GM18511 (cell line): ENCODE measurements around the gene FOXK2.
A peak's percentile ranks its signal among the peaks of the same experiment; 100 is the strongest.
"Not testable (repeated sequence)": the region's sequence is repeated elsewhere in the genome, so short reads cannot be mapped to it uniquely, and the experiment has no call there.

ENCODE experiments used
- ATAC-seq: cut with Tn5 transposase; IDR thresholded peaks from one replicate; pipeline ENCODE4 v1.9.1; 2021; ENCODE audit warnings: mild to moderate bottlenecking, moderate library complexity; ENCODE audit not compliant: unreplicated experiment

FOXK2 gene

DNA sequence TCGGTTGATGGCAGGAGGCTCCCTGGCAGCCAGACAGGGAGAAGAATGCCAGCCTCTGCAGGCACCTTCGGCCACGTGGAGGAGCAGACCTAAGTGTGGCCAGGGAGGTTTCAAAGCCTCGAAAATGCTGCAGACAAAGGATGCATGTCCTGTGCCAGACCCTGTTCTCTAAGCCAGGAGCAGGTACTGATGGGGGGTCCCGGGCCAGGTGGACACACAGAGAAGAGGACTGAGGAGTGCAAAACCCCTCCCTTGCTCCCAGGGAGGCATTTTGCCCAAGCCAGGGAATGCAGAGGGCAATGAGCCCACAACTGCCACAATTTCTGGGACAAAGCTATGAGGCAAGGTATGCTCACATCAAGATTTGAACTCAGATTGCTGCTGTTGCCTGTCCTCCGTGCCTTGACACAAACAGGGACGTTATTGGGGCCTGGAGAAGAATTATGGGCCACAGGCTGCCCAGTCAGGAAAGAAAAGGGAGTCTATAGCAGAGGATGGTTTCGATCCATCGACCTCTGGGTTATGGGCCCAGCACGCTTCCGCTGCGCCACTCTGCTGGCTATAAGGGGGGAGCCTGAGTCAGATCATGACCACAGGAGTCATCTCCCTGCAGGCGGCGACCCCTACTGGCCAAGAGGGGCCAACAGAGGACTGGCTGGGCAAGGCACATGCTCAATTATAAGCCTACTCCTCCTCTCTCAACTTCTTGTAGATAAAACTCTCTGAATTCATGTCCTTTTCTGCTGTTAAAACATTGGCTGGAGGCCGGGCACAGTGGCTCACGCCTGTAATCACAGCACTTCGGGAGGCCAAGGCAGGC lies 25.1 kb upstream of the FOXK2 start:
- peak; percentile 63 for ATAC-seq

- no peak for ATAC-seq
Observed at GRCh38 chr17:82495844-82496528, 23.5 kb upstream of the FOXK2 start.

GRCh38 chr17:82496529-82497434 lies 22.8 kb upstream of the FOXK2 start:
- ATAC-seq = peak; percentile 63

DNA sequence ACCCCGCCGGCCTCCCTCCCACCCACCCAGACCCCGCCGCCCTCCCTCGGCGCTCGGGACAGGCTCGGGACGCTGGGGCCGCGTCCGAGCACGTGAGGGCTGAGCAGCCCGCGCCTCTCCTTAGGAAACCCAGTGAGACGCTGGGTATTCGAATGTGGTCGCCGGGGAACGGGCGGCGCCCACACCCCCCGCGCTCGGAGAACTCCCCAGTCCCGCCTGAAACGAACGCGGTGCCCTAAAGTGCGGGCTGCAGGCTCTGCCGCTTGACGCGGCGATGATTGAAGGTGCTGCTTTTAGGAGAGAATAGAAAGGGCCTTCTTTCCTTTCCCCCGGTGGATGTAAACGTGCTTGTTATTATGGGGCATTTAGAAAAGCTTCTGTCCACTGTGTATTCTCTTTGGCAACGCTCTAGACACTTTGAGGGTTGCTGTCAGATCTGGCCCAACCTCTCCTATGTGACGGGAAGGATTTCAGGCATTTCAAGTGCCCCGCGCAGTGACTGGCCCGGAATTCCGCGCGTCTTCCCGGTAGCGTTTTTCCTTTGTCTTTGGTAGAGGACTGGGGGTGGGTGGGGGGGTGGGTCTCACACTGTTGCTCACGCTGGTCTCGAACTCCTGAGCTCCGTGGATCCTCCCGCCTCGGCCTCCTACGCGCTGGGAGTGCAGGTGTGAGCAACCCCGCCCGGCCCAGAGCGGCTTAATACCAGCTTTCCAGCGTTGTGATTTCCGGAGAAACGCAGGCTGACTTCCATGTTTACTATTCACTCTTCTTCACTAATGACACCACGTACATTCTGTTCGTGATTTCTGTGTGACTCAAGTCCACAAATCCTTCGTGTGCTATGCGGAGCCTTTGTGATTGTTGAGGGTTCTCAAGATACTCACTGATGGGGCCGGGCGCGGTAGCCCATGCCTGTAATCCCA lies 21.8 kb upstream of the FOXK2 start:
- peak; percentile 14 for ATAC-seq

- no peak for ATAC-seq
Observed at GRCh38 chr17:82502207-82502606, 17.3 kb upstream of the FOXK2 start.

- no peak for ATAC-seq
Observed at GRCh38 chr17:82503094-82503727, 16.3 kb upstream of the FOXK2 start.

DNA sequence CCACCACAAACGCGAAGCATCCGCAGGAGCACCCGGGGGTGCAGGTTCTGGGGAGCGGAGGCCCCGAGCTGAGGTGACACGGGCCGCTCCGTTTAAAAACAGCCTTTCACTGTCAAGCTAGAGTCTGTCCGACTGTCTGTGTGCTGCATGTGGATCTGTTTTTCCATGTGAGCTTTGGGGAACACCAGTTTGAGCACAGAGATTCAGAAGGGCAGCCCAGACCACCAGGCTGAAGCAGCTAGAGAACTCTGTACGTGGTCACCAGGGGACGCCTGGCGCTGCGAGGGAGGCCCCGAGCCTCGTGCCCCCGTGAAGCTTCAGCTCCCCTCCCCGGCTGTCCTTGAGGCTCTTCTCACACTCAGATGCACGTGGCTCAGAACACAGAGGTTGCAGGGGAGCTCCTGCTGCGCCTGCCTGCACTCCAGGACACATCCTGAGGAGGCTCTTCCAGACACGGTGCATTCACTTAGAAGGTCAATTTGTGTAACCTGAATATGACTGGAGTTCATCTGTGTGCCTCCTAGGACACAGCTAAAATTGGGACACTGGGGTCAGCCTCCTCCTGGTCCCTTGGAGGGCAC lies 15.7 kb upstream of the FOXK2 start:
- ATAC-seq = no peak

DNA sequence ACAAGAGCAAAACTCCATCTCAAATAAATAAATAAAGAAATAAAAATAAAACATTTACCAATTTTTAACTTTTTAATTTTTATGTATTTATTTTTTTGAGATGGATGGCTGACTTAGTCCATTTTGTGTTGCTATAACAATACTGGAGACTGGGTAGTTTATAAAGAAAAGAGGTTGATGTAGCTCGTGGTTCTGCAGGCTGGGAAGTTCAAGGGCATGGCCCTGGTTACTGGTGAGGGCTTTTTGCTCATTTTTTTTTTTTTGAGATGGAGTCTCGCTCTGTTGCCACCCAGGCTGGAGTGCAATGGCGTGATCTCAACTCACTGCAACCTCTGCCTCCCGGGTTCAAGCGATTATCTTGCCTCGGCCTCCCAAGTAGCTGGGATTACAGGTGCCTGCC lies 14.2 kb upstream of the FOXK2 start:
- no peak for ATAC-seq

DNA sequence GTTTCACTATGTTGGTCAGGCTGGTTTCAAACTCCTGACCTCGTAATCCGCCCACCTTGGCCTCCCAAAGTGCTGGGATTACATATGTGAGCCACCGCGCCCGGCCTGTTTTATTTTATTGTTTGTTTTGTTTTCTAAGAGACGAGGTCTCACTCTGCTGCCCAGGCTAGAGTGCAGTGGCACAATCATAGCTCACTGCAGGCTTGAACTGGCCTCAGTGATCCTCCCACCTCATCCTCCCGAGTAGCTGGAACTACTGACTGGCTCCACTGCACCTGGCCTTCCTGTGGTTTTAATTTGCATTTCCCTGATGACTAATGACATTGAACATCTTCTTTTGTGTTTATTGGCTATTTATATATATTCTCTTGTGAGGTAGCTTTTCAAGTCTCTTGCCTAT lies 13.1 kb upstream of the FOXK2 start:
- ATAC-seq = peak; percentile 81

- ATAC-seq = no peak
Observed at GRCh38 chr17:82507631-82508175, 11.8 kb upstream of the FOXK2 start.

- ATAC-seq = not testable (repeated sequence)
Observed at GRCh38 chr17:82511642-82512041, 7.9 kb upstream of the FOXK2 start.

DNA sequence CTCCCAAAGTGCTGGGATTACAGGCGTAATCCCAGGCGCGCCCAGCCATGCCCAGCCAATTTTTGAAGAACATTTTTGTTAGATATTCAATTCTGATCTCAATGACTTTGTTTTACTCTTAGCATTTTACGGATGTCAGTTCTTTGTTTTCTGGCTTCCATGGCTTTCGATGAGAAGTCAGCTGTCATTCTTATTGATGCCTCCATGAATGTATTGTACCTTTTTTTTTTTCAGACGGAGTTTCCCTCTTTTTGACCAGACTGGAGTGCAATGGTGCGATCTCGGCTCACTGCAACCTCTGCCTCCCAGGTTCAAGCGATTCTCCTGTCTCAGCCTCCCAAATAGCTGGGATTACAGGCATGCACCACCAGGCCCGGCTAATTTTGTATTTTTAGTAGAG lies 5.7 kb upstream of the FOXK2 start:
- not testable (repeated sequence) for ATAC-seq

- ATAC-seq = no peak
Observed at GRCh38 chr17:82517230-82517865, 2.2 kb upstream of the FOXK2 start.

DNA sequence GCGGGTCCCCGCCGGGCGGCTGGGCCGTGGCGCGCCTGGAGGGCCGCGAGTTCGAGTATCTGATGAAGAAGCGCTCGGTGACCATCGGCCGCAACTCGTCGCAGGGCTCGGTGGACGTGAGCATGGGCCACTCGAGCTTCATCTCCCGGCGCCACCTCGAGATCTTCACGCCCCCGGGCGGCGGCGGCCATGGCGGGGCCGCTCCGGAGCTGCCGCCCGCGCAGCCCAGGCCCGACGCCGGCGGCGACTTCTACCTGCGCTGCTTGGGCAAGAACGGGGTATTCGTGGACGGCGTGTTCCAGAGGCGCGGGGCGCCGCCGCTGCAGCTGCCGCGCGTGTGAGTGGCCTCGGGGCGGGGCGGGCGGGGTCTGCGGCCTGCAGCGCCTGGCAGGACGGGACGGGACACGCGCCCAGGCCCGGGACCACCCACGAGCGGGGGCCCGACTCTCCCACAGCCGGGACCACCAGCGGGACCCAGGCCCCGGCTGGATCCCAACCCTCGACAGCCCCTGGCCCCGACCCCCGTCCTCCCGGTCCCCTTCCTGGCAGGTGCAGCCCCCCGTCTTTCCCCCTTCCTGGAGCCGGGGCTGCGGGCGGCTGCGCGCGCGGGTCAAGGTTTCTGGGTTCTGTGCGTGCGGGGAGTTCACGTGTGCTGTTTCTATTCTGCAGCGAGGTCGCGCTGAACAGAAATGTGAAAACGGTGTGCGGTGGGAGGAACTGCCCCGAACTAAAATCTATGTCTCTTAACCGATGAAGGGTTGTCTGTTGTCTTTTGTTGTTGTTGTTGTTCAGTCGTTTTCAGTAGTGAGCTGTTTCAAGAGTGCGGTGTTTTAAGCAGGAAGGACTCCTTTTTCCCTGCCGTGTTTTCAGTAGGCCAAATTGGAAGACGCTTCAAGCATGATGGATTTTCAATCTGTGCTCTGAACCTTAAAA lies 705 bp downstream of the FOXK2 start:
- peak; percentile 15 for ATAC-seq

DNA sequence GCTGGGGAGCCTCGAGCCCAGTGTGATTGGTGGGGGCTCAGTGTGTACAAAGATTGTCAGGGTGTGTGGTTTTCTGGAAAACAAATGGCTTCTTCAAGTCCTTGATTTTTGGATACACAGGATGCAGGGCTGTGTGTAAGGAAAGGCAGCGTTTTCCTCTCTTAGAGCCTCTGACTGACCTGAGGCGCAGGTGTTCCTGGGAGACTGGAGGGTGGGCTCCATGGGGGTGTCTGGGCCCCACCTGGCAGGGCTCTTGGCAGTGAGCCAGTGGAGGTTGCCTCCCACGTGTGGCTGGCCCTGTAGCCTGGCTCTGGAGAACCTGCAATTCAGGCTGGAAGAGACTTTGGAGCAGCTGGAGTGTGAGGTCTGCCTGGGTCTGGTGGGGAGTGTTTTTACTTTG lies 5.0 kb downstream of the FOXK2 start:
- ATAC-seq = no peak

- no peak for ATAC-seq
Observed at GRCh38 chr17:82525712-82526111, 6.2 kb downstream of the FOXK2 start.

DNA sequence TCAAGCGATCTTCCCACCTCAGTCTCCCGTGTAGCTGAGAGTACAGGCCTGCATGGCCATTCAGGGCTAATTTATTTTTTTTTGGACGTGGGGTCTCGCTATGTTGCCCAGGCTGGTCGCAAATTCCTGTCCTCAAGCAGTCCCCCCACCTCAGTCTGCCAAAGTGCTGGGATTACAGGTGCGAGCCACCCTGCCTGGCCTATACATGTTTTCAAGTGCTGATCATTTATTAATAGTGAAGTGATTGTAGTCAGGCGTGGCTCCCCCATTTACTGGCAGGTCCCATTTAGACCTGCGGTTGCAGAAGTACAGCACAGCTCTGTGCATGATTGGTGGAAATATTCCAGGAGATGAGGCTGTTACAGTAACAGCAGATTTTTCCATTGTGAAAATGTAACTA lies 8.4 kb downstream of the FOXK2 start:
- ATAC-seq = no peak
